Mesendoderm (in vitro differentiated cells): ENCODE results near the gene TUG1. TPM values are rescaled to one million over a fixed set of nuclear protein-coding genes. Genes with fewer than 3 reads are reported as not detected.

ENCODE experiments used
- DNase-seq: peaks from one replicate; pipeline ENCODE4 v3.0.0; 2013
- H2AK5ac ChIP-seq: 2 replicates; pipeline ENCODE4 v1.6.1; 2013; ENCODE audit warnings: low read length, inconsistent platforms
- H2BK120ac ChIP-seq: 2 replicates; pipeline ENCODE4 v1.6.1; 2013; ENCODE audit warnings: low read depth, mild to moderate bottlenecking, low read length, moderate library complexity, mixed read lengths
- H2BK15ac ChIP-seq: replicated peaks from 2 replicates; pipeline ENCODE4 v1.6.1; 2013; ENCODE audit warnings: low read depth, mild to moderate bottlenecking, moderate library complexity
- H2BK5ac ChIP-seq: 2 replicates; pipeline ENCODE4 v1.6.1; 2013; ENCODE audit warnings: low read length, inconsistent platforms
- H3K18ac ChIP-seq: 2 replicates; pipeline ENCODE4 v1.6.1; 2013; ENCODE audit warnings: mild to moderate bottlenecking, low read length, mixed read lengths
- H3K23ac ChIP-seq: one replicate; pipeline ENCODE4 v1.6.1; 2013; ENCODE audit warnings: low read length
- H3K27ac ChIP-seq: 2 replicates; pipeline ENCODE4 v1.5.1; 2013; ENCODE audit warnings: low read depth, mild to moderate bottlenecking, inconsistent platforms, low read length, moderate library complexity
- H3K27me3 ChIP-seq: 2 replicates; pipeline ENCODE4 v1.6.1; 2013; ENCODE audit warnings: low read length, control low read depth, mild to moderate bottlenecking, inconsistent platforms; ENCODE audit not compliant: insufficient read depth, poor library complexity
- H3K36me3 ChIP-seq: 2 replicates; pipeline ENCODE4 v1.6.1; 2013; ENCODE audit warnings: low read length, inconsistent platforms; ENCODE audit not compliant: control insufficient read depth, insufficient read depth
- H3K4ac ChIP-seq: one replicate; pipeline ENCODE4 v1.6.1; 2013; ENCODE audit warnings: low read depth, mild to moderate bottlenecking, low read length, moderate library complexity
- H3K4me1 ChIP-seq: 2 replicates; pipeline ENCODE4 v1.6.1; 2013; ENCODE audit warnings: low read depth, low read length, inconsistent platforms; ENCODE audit not compliant: control insufficient read depth
- H3K4me2 ChIP-seq: 2 replicates; pipeline ENCODE4 v1.6.1; 2013; ENCODE audit warnings: low read length
- H3K4me3 ChIP-seq: 2 replicates; pipeline ENCODE4 v1.5.1; 2013; ENCODE audit warnings: mild to moderate bottlenecking, low read length
- H3K56ac ChIP-seq: one replicate; pipeline ENCODE4 v1.6.1; 2013; ENCODE audit warnings: low read length
- H3K79me1 ChIP-seq: 2 replicates; pipeline ENCODE4 v1.6.1; 2013; ENCODE audit warnings: low read length, inconsistent platforms
- H3K79me2 ChIP-seq: 2 replicates; pipeline ENCODE4 v1.6.1; 2013; ENCODE audit warnings: mild to moderate bottlenecking, low read length; ENCODE audit not compliant: control insufficient read depth, insufficient read depth
- H3K9ac ChIP-seq: 2 replicates; pipeline ENCODE4 v1.6.1; 2013; ENCODE audit warnings: low read length, inconsistent platforms
- H4K5ac ChIP-seq: one replicate; pipeline ENCODE4 v1.6.1; 2013; ENCODE audit warnings: low read length
- H4K8ac ChIP-seq: one replicate; pipeline ENCODE4 v1.6.1; 2013; ENCODE audit warnings: low read depth, mild to moderate bottlenecking, control low read depth, low read length, moderate library complexity
- WGBS: extraction: QIAGEN DNeasy Blood & Tissue Kit; methylation state at CpG from one replicate; pipeline ENCODE4 v1.1.7; 2013; ENCODE audit warnings: low lambda C conversion rate, missing lambda C conversion rate; ENCODE audit not compliant: insufficient coverage; ENCODE audit errors: extremely low coverage; 5-methylcytosine and 5-hydroxymethylcytosine counted together
- polyA plus RNA-seq, 2 experiments: library from polyadenylated mRNA; stranded (reverse); fragments of 200-250 nt; gene quantifications; one replicate each; pipeline ENCODE4 v1.2.3, GENCODE V29; 2013

TUG1 gene
- polyA plus RNA-seq (2013, experiment 1 of 2): 93.2 TPM
- polyA plus RNA-seq (2013, experiment 2 of 2): 92.9 TPM

GRCh38 chr22:30968924-30969531 lies at the start of gene TUG1:
TUG1 (plus strand) TSS chr22:30969265.
- H3K36me3 ChIP-seq: peaks cover 14% of the 10 kb centered on the region
- H4K5ac ChIP-seq: no peak within 1 kb of the TSS
- H3K79me1 ChIP-seq: peaks cover 21% of the 10 kb centered on the region
- peak within 1 kb of the TSS; percentile 87 for H4K8ac ChIP-seq
- no peaks in the 10 kb centered on the region for H3K27me3 ChIP-seq
- H2BK120ac ChIP-seq: peak within 1 kb of the TSS; percentile 54
- peaks cover 18% of the 10 kb centered on the region for H3K4me1 ChIP-seq
- H3K4me2 ChIP-seq: peak within 1 kb of the TSS; percentile 79
- no CpG with 5 or more reads among the region's 67 CpGs for WGBS
- peak within 1 kb of the TSS; percentile 90 for H3K23ac ChIP-seq
- no peak within 1 kb of the TSS for H2BK5ac ChIP-seq
- H3K18ac ChIP-seq: peak within 1 kb of the TSS; percentile 98
- DNase-seq: peak; percentile 99
- H3K27ac ChIP-seq: peak within 1 kb of the TSS; percentile 94
- peak within 1 kb of the TSS; percentile 93 for H3K56ac ChIP-seq
- H3K9ac ChIP-seq: peak within 1 kb of the TSS; percentile 87
- H2AK5ac ChIP-seq: no peak within 1 kb of the TSS
- no peak within 1 kb of the TSS for H2BK15ac ChIP-seq
- H3K79me2 ChIP-seq: peaks cover 83% of the 10 kb centered on the region
- H3K4ac ChIP-seq: peak within 1 kb of the TSS; percentile 73
- peak within 1 kb of the TSS; percentile 84 for H3K4me3 ChIP-seq

- H3K27ac ChIP-seq: no peak overlapping the region
- no peaks in the 10 kb centered on the region for H3K79me1 ChIP-seq
- DNase-seq: no peak
- H2BK120ac ChIP-seq: no peak overlapping the region
- no peak overlapping the region for H2BK15ac ChIP-seq
- H4K8ac ChIP-seq: no peak overlapping the region
- no peak overlapping the region for H2AK5ac ChIP-seq
- H2BK5ac ChIP-seq: no peak overlapping the region
- H3K9ac ChIP-seq: no peak overlapping the region
- no peak overlapping the region for H4K5ac ChIP-seq
- H3K4me1 ChIP-seq: no peaks in the 10 kb centered on the region
- no peak overlapping the region for H3K4me3 ChIP-seq
- H3K18ac ChIP-seq: no peak overlapping the region
- H3K23ac ChIP-seq: no peak overlapping the region
- no peaks in the 10 kb centered on the region for H3K79me2 ChIP-seq
- WGBS: no CpG with 5 or more reads among the region's 7 CpGs
- no peak overlapping the region for H3K56ac ChIP-seq
- no peak overlapping the region for H3K4me2 ChIP-seq
- no peak overlapping the region for H3K4ac ChIP-seq
- H3K27me3 ChIP-seq: no peaks in the 10 kb centered on the region
- H3K36me3 ChIP-seq: peaks cover 3% of the 10 kb centered on the region
Observed at GRCh38 chr22:30919973-30920372, 49.1 kb upstream of the TUG1 start.

GRCh38 chr22:30920407-30920806 lies 48.7 kb upstream of the TUG1 start:
- no peak overlapping the region for H2BK15ac ChIP-seq
- no peaks in the 10 kb centered on the region for H3K79me1 ChIP-seq
- WGBS: no CpG with 5 or more reads among the region's 9 CpGs
- H4K8ac ChIP-seq: no peak overlapping the region
- no peak overlapping the region for H3K27ac ChIP-seq
- no peak overlapping the region for H3K4ac ChIP-seq
- H3K18ac ChIP-seq: no peak overlapping the region
- H3K56ac ChIP-seq: no peak overlapping the region
- no peaks in the 10 kb centered on the region for H3K4me1 ChIP-seq
- no peak overlapping the region for H3K4me2 ChIP-seq
- H3K27me3 ChIP-seq: no peaks in the 10 kb centered on the region
- no peak overlapping the region for H3K23ac ChIP-seq
- no peaks in the 10 kb centered on the region for H3K79me2 ChIP-seq
- no peak overlapping the region for H4K5ac ChIP-seq
- no peak overlapping the region for H3K4me3 ChIP-seq
- H2BK120ac ChIP-seq: no peak overlapping the region
- peak; percentile 67 for DNase-seq
- H2BK5ac ChIP-seq: no peak overlapping the region
- H3K36me3 ChIP-seq: peaks cover 3% of the 10 kb centered on the region
- no peak overlapping the region for H2AK5ac ChIP-seq
- no peak overlapping the region for H3K9ac ChIP-seq

GRCh38 chr22:30921108-30921507 lies 48.0 kb upstream of the TUG1 start:
- Histone ChIP-seq H2BK120ac (no peak overlapping the region), H3K79me1 (no peaks in the 10 kb centered on the region), H2AK5ac (no peak overlapping the region), H3K4me2 (no peak overlapping the region), H4K8ac (no peak overlapping the region), H2BK5ac (no peak overlapping the region), H3K27me3 (no peaks in the 10 kb centered on the region), H3K23ac (no peak overlapping the region), H4K5ac (no peak overlapping the region), H3K27ac (no peak overlapping the region), H3K56ac (no peak overlapping the region), H3K9ac (no peak overlapping the region), H3K36me3 (peaks cover 4% of the 10 kb centered on the region), H3K4me1 (no peaks in the 10 kb centered on the region), H3K18ac (no peak overlapping the region), H3K79me2 (no peaks in the 10 kb centered on the region), H3K4me3 (no peak overlapping the region), H3K4ac (no peak overlapping the region), H2BK15ac (no peak overlapping the region)
- WGBS: no CpG with 5 or more reads among the region's 6 CpGs
- no peak for DNase-seq

- H3K4me3 ChIP-seq: no peak overlapping the region
Observed at GRCh38 chr22:30922151-30922611, 46.9 kb upstream of the TUG1 start.

More at GRCh38 chr22:30922151-30922611, 46.9 kb upstream of the TUG1 start:
- H4K5ac ChIP-seq: no peak overlapping the region
- no peak overlapping the region for H3K56ac ChIP-seq
- no peaks in the 10 kb centered on the region for H3K27me3 ChIP-seq
- no CpG with 5 or more reads among the region's 34 CpGs for WGBS
- no peaks in the 10 kb centered on the region for H3K4me1 ChIP-seq
- no peak overlapping the region for H3K18ac ChIP-seq
- H3K23ac ChIP-seq: no peak overlapping the region
- H3K79me1 ChIP-seq: no peaks in the 10 kb centered on the region
- H3K9ac ChIP-seq: no peak overlapping the region
- no peak for DNase-seq
- H2BK5ac ChIP-seq: no peak overlapping the region
- H3K4me2 ChIP-seq: no peak overlapping the region
- no peak overlapping the region for H3K27ac ChIP-seq
- H3K36me3 ChIP-seq: peaks cover 7% of the 10 kb centered on the region
- H3K79me2 ChIP-seq: no peaks in the 10 kb centered on the region
- no peak overlapping the region for H3K4ac ChIP-seq
- no peak overlapping the region for H2BK15ac ChIP-seq
- H2BK120ac ChIP-seq: no peak overlapping the region
- H4K8ac ChIP-seq: no peak overlapping the region
- no peak overlapping the region for H2AK5ac ChIP-seq
